Measurements from ENCODE around the gene NSMF.
"Not testable (repeated sequence)": the region's sequence is repeated elsewhere in the genome, so short reads cannot be mapped to it uniquely, and the experiment has no call there.

The NSMF gene

GRCh38 chr9:137474271-137474670 is 15.1 kb upstream of the NSMF start:
- no peak for DNase-seq

- DNase-seq = no peak
Measured at GRCh38 chr9:137470785-137471184, 11.7 kb upstream of the NSMF start.

- no peak for DNase-seq
Measured at GRCh38 chr9:137467896-137468295, 8.8 kb upstream of the NSMF start.

GRCh38 chr9:137467161-137467581 is 8.0 kb upstream of the NSMF start:
- no peak for DNase-seq

GRCh38 chr9:137466389-137467085 is 7.4 kb upstream of the NSMF start:
- DNase-seq = not testable (repeated sequence)

- no peak for DNase-seq
Measured at GRCh38 chr9:137465720-137466388, 6.7 kb upstream of the NSMF start.

- DNase-seq = no peak
Measured at GRCh38 chr9:137465000-137465719, 6.0 kb upstream of the NSMF start.

- no peak for DNase-seq
Measured at GRCh38 chr9:137464291-137464999, 5.3 kb upstream of the NSMF start.

GRCh38 chr9:137463931-137464290 is 4.8 kb upstream of the NSMF start:
- no peak for DNase-seq

GRCh38 chr9:137462986-137463930 is 4.1 kb upstream of the NSMF start:
- no peak for DNase-seq

- no peak for DNase-seq
Measured at GRCh38 chr9:137462396-137462985, 3.4 kb upstream of the NSMF start.

- peak; percentile 69 for DNase-seq
Measured at GRCh38 chr9:137461663-137462395, 2.7 kb upstream of the NSMF start.

- DNase-seq = no peak
Measured at GRCh38 chr9:137461316-137461662, 2.2 kb upstream of the NSMF start.

GRCh38 chr9:137460363-137461315 is 1.5 kb upstream of the NSMF start:
- DNase-seq = no peak

GRCh38 chr9:137459601-137460362 is 648 bp upstream of the NSMF start:
- DNase-seq = no peak

GRCh38 chr9:137458194-137459151 is 661 bp downstream of the NSMF start:
- peak; percentile 25 for DNase-seq

- no peak for DNase-seq
Measured at GRCh38 chr9:137457406-137458193, 1.5 kb downstream of the NSMF start.

Data from activated naive CD4-positive, alpha-beta T cell treated with Interleukin-2 at 50 U/mL for 16 hours (primary cell).